Activated B cell treated with CpG ODN at 0.5 μM for 24 hours (primary cell): ENCODE measurements around the gene ZNF518B. TPM values are rescaled to one million over a fixed set of nuclear protein-coding genes. Genes with fewer than 3 reads are reported as not detected.

Source experiments
- ATAC-seq: fragments of 200-7000 bp; cut with Tn5 transposase; one replicate; pipeline ENCODE4 v1.10.0; 2021; ENCODE audit warnings: low read depth, mild to moderate bottlenecking, moderate library complexity
- CTCF ChIA-PET: fragments of 350-600 bp; sonication (Branson Sonifier 250); formaldehyde crosslinking; loops from one replicate; lab custom pipeline; 2021; ENCODE audit warnings: antibody characterized with exemption; lab: Charles Lee
- POLR2A ChIA-PET: fragments of 350-600 bp; sonication (Branson Sonifier 250); formaldehyde crosslinking; loops from one replicate; lab custom pipeline; 2021; ENCODE audit warnings: antibody characterized with exemption; lab: Charles Lee
- DNase-seq: peaks from one replicate; pipeline ENCODE4 v3.0.0; 2022
- H3K27ac Mint-ChIP-seq: one replicate; pipeline ENCODE4 v1.8.0; 2020; ENCODE audit warnings: mixed read lengths
- H3K27me3 Mint-ChIP-seq: one replicate; pipeline ENCODE4 v1.8.0; 2021; ENCODE audit warnings: mixed read lengths
- H3K36me3 Mint-ChIP-seq: one replicate; pipeline ENCODE4 v1.8.0; 2021; ENCODE audit warnings: low read depth, mixed read lengths
- H3K4me1 Mint-ChIP-seq: one replicate; pipeline ENCODE4 v1.8.0; 2021; ENCODE audit warnings: mixed read lengths
- H3K4me3 Mint-ChIP-seq: one replicate; pipeline ENCODE4 v1.8.0; 2020; ENCODE audit warnings: mild to moderate bottlenecking, mixed read lengths
- H3K9me3 Mint-ChIP-seq: one replicate; pipeline ENCODE4 v1.8.0; 2020; ENCODE audit warnings: mixed read lengths
- CTCF ChIP-seq: fragments of 200-600 bp; IDR thresholded peaks from one replicate; pipeline ENCODE4 v1.8.0; 2022; ENCODE audit warnings: antibody characterized with exemption, mild to moderate bottlenecking
- intact Hi-C: fragments of 100-400 bp; cut with micrococcal nuclease; formaldehyde crosslinking; loops from one replicate; pipeline ENCODE4 v1.15.1; 2024
- total RNA-seq: library from RNA; stranded (reverse); gene quantifications from 2 replicates; pipeline ENCODE4 v1.2.3, GENCODE V29; 2022

ZNF518B gene
- total RNA-seq, 1 donor from 2014 or later, result 29.9 TPM

GRCh38 chr4:10496200-10496599 is 39.0 kb upstream of the ZNF518B start:
- H3K4me1 Mint-ChIP-seq, result no peaks in the 10 kb centered on the region
- TF ChIP-seq CTCF, result no peak
- H3K9me3 Mint-ChIP-seq, result no peaks in the 10 kb centered on the region
- ATAC-seq (no peak), DNase-seq (no peak)
- intact Hi-C loops, result no loop called here
- CTCF ChIA-PET, result no interaction called here
- POLR2A ChIA-PET, result no interaction called here
- H3K27ac Mint-ChIP-seq, result no peak overlapping the region
- H3K4me3 Mint-ChIP-seq, result no peak overlapping the region
- peaks cover 2% of the 10 kb centered on the region for H3K27me3 Mint-ChIP-seq
- no peaks in the 10 kb centered on the region for H3K36me3 Mint-ChIP-seq

GRCh38 chr4:10495651-10496050 is 38.4 kb upstream of the ZNF518B start:
- Mint-ChIP-seq H3K9me3 (no peaks in the 10 kb centered on the region), H3K27ac (no peak overlapping the region), H3K4me1 (no peaks in the 10 kb centered on the region), H3K4me3 (no peak overlapping the region), H3K36me3 (no peaks in the 10 kb centered on the region), H3K27me3 (peaks cover 2% of the 10 kb centered on the region)
- TF ChIP-seq CTCF, result no peak
- intact Hi-C loops, result no loop called here
- ATAC-seq, result no peak
- CTCF ChIA-PET, result no interaction called here
- DNase-seq, result no peak
- POLR2A ChIA-PET, result no interaction called here

- ATAC-seq (no peak), DNase-seq (no peak)
- intact Hi-C loops, result no loop called here
- POLR2A ChIA-PET, result no interaction called here
- Mint-ChIP-seq H3K27ac (no peak overlapping the region), H3K36me3 (no peaks in the 10 kb centered on the region), H3K27me3 (peaks cover 2% of the 10 kb centered on the region), H3K9me3 (no peaks in the 10 kb centered on the region), H3K4me1 (no peaks in the 10 kb centered on the region), H3K4me3 (no peak overlapping the region)
- no peak for TF ChIP-seq CTCF
- CTCF ChIA-PET, result no interaction called here
These were observed 35.2 kb upstream of the ZNF518B start for GRCh38 chr4:10492464-10492863.

GRCh38 chr4:10491401-10491800 is 34.2 kb upstream of the ZNF518B start:
- POLR2A ChIA-PET, result no interaction called here
- H3K4me3 Mint-ChIP-seq, result no peak overlapping the region
- no peaks in the 10 kb centered on the region for H3K36me3 Mint-ChIP-seq
- intact Hi-C loops, result no loop called here
- TF ChIP-seq CTCF, result no peak
- H3K4me1 Mint-ChIP-seq, result no peaks in the 10 kb centered on the region
- H3K27me3 Mint-ChIP-seq, result peaks cover 7% of the 10 kb centered on the region
- CTCF ChIA-PET, result no interaction called here
- ATAC-seq, result no peak
- no peak for DNase-seq
- no peak overlapping the region for H3K27ac Mint-ChIP-seq
- no peaks in the 10 kb centered on the region for H3K9me3 Mint-ChIP-seq

- DNase-seq (no peak), ATAC-seq (no peak)
- no peaks in the 10 kb centered on the region for H3K4me1 Mint-ChIP-seq
- H3K36me3 Mint-ChIP-seq, result no peaks in the 10 kb centered on the region
- intact Hi-C loops, result no loop called here
- no peak overlapping the region for H3K27ac Mint-ChIP-seq
- ChIA-PET POLR2A (no interaction called here), CTCF (no interaction called here)
- TF ChIP-seq CTCF, result no peak
- H3K9me3 Mint-ChIP-seq, result no peaks in the 10 kb centered on the region
- peaks cover 7% of the 10 kb centered on the region for H3K27me3 Mint-ChIP-seq
- no peak overlapping the region for H3K4me3 Mint-ChIP-seq
These were observed 33.8 kb upstream of the ZNF518B start for GRCh38 chr4:10490996-10491395.
